Fibroblast of the aortic adventitia (primary cell): Measurements from ENCODE around the gene TSEN34. TPM values are rescaled to one million over a fixed set of nuclear protein-coding genes. Genes with fewer than 3 reads are reported as not detected.
A peak's percentile ranks its signal among the peaks of the same experiment; 100 is the strongest.
"Not testable (repeated sequence)": the region's sequence is repeated elsewhere in the genome, so short reads cannot be mapped to it uniquely, and the experiment has no call there.

Experiments used
- DNase-seq: peaks from one replicate; pipeline ENCODE4 v3.0.0-alpha.2; 2010; ENCODE audit warnings: low read depth
- H3K4me3 ChIP-seq: 2 replicates; pipeline ENCODE4 v1.5.1; 2011; ENCODE audit warnings: low read depth, mild to moderate bottlenecking, control low read depth, low read length, moderate library complexity
- CTCF ChIP-seq: IDR thresholded peaks from 2 replicates; pipeline ENCODE4 v1.5.1; 2011; ENCODE audit warnings: mild to moderate bottlenecking, low read length, control low read depth, inconsistent platforms; ENCODE audit not compliant: insufficient read depth
- total RNA-seq: library from RNA; depleted of rRNA; stranded (reverse); fragments of >200 nt; gene quantifications from 2 replicates; pipeline ENCODE4 v1.2.3, GENCODE V29; 2012; ENCODE audit warnings: low replicate concordance

Gene TSEN34
- total RNA-seq, 1 donor: 42.8 TPM

- no peak for TF ChIP-seq CTCF
- no peak overlapping the region for H3K4me3 ChIP-seq
Observed at GRCh38 chr19:54206030-54206830, 15.1 kb downstream of the TSEN34 start.

DNA sequence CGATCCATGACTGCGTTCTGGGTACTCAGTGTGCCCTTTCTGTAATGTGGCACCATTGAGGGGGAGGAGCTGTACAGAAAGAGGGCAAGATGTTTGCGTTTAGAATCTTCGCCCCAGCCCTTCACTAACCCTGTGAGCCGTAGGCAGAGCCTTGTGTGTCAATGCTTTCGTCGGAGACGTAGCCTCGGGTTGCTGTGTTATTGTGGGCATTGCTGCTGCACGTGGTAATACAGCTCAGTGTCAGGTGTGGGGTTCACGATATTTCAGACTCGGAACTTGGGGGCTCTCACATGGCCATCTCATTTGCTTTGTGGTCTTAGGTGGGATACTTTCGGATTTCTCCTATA is 15.7 kb downstream of the TSEN34 start:
- DNase-seq: no peak
- TF ChIP-seq CTCF: no peak
- no peak overlapping the region for H3K4me3 ChIP-seq

More at GRCh38 chr19:54206030-54206830, 15.1 kb downstream of the TSEN34 start:
- DNase-seq: no peak

DNA sequence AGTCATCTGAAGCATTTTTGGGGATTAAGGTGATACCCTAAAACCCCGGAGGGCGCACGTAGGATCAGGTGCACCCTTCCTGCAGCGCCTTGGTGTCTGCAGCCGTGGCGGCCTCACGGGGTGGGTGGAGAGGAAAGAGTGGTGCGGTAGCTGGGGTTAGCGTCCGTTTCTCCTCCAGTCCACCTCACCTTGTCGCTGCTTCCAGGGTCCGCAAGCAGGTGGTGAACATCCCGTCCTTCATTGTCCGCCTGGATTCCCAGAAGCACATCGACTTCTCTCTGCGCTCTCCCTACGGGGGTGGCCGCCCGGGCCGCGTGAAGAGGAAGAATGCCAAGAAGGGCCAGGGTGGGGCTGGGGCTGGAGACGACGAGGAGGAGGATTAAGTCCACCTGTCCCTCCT is 16.1 kb downstream of the TSEN34 start:
- DNase-seq, H3K4me3 ChIP-seq: not testable (repeated sequence)

DNA sequence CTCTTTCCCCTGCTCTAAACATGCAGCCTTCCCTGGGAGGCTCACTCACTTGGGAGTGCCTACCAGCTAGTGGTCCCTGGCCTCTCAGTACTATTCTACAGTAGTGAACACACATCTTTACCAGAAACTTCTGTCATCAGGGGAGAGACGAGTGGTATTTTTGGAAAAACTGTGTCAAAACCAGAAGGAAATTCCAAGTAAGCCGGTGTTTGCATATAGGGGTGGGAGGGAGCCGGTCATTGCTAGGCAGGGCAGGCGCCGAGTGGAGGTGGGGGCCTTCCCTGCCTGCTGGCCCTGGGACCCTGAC is 16.5 kb downstream of the TSEN34 start:
- no peak for DNase-seq
- no peak for TF ChIP-seq CTCF
- no peak overlapping the region for H3K4me3 ChIP-seq

GRCh38 chr19:54207983-54208783 is 17.1 kb downstream of the TSEN34 start:
- peak; percentile 88 for DNase-seq

GRCh38 chr19:54208784-54209057 is 17.6 kb downstream of the TSEN34 start:
- peak; percentile 22 for DNase-seq
- TF ChIP-seq CTCF: no peak
- H3K4me3 ChIP-seq: no peak overlapping the region

More at GRCh38 chr19:54207983-54208783, 17.1 kb downstream of the TSEN34 start:
- H3K4me3 ChIP-seq: no peak overlapping the region
- TF ChIP-seq CTCF: no peak

DNA sequence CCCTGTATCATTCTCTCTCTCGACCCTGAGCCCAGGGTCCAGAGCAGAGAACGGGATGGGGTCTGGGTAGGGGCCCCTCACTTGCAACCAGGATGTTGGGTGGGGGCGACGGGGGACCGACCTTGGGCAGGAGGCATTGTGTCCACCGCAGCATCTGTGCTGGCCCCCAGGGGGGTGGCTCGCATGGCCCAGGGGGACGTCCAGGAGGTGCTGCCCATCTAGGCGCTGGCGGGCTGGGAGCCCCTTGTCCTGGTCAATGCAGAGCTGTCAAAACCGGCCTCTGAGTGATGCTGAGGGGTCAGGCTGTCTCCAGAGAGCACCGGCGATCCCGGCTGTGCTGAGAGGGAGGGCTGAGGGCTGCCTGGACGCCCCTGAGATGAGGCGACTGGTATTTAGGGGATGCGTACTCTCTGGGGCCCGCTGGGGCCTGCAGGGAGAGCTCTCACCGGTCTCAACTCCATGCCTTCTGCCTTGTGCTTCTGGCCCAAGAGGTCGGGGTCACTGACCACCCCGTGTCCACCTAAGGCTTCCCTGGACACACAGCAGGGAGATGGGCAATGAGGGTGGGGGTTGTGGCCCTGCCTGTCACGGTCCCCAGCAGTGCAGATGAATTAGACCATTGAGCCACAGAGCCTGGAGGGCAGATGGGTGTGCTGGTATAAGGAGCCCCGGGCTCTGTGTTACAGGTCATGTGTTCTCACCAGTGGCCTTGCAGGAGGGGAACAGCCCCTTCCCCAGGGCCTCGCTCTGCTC is 18.1 kb downstream of the TSEN34 start:
- H3K4me3 ChIP-seq: no peak overlapping the region
- no peak for DNase-seq
- TF ChIP-seq CTCF: no peak
